Inflammatory macrophage treated with lipopolysaccharide for 1 hour (primary cell): ENCODE measurements around the gene EIF3J.
"Not testable (repeated sequence)": the region's sequence is repeated elsewhere in the genome, so short reads cannot be mapped to it uniquely, and the experiment has no call there.

Source experiments
- DNase-seq, 2 donors: peaks; one replicate each; pipeline ENCODE4 v3.0.0-alpha.2; 2020 to 2022

The EIF3J gene, protein sequence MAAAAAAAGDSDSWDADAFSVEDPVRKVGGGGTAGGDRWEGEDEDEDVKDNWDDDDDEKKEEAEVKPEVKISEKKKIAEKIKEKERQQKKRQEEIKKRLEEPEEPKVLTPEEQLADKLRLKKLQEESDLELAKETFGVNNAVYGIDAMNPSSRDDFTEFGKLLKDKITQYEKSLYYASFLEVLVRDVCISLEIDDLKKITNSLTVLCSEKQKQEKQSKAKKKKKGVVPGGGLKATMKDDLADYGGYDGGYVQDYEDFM

GRCh38 chr15:44536962-44537734 lies at the start of gene EIF3J:
Gene EIF3J (plus strand): TSS chr15:44537147. CDS start chr15:44537195, 48 bp downstream.
- peak; percentile 90 to 93 for DNase-seq

- peak in 1 of 2 donors; percentile 9 for DNase-seq
Measured at GRCh38 chr15:44489464-44489863, 47.5 kb upstream of the EIF3J start.

- no peak for DNase-seq
Measured at GRCh38 chr15:44490622-44491021, 46.3 kb upstream of the EIF3J start.

- peak in 1 of 2 donors; percentile 4 for DNase-seq
Measured at GRCh38 chr15:44492040-44492439, 44.9 kb upstream of the EIF3J start.

GRCh38 chr15:44492672-44493071 lies 44.3 kb upstream of the EIF3J start:
- DNase-seq, result no peak

- DNase-seq, result no peak
Measured at GRCh38 chr15:44495562-44495961, 41.4 kb upstream of the EIF3J start.

GRCh38 chr15:44500555-44500954 lies 36.4 kb upstream of the EIF3J start:
- DNase-seq, result no peak

DNA sequence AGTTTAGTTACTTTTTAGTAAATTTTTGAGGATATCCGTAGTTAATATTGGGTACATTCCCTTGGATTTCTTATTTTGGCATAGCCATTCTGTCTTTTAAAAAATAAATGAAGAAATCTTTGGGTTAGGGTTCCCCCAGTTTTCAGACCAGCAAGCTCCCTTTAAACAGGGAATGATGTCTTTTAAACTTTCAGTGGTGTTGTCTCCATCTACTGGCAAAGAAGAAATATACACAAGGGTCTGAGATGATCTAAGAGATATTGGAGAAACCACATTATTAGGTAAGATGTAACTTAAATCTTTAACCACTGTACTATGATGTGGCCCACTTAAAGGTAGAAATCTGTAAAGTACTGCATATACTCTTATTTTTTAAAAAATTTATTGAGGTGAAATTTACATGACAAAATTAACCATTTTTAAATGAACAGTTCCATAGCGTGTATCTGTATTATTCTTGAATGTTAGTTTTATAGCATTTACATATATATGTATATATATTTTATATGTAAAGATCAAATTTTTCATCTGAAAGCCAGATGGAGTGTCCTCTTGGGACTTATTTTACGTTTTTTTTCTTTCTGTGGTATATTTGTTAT lies 35.1 kb upstream of the EIF3J start:
- DNase-seq, result peak; percentile 47 to 54

- DNase-seq, result no peak
Measured at GRCh38 chr15:44516436-44516835, 20.5 kb upstream of the EIF3J start.

GRCh38 chr15:44519537-44519936 lies 17.4 kb upstream of the EIF3J start:
- DNase-seq, result no peak

GRCh38 chr15:44525018-44525417 lies 11.9 kb upstream of the EIF3J start:
- DNase-seq, result no peak

- no peak for DNase-seq
Measured at GRCh38 chr15:44527241-44527640, 9.7 kb upstream of the EIF3J start.

- no peak for DNase-seq
Measured at GRCh38 chr15:44529864-44530604, 6.9 kb upstream of the EIF3J start.

GRCh38 chr15:44530653-44531052 lies 6.3 kb upstream of the EIF3J start:
- no peak for DNase-seq

- DNase-seq, result not testable (repeated sequence)
Measured at GRCh38 chr15:44532275-44532674, 4.7 kb upstream of the EIF3J start.

- DNase-seq, result no peak
Measured at GRCh38 chr15:44532689-44533088, 4.3 kb upstream of the EIF3J start.

- DNase-seq, result no peak
Measured at GRCh38 chr15:44535092-44535491, 1.9 kb upstream of the EIF3J start.

DNA sequence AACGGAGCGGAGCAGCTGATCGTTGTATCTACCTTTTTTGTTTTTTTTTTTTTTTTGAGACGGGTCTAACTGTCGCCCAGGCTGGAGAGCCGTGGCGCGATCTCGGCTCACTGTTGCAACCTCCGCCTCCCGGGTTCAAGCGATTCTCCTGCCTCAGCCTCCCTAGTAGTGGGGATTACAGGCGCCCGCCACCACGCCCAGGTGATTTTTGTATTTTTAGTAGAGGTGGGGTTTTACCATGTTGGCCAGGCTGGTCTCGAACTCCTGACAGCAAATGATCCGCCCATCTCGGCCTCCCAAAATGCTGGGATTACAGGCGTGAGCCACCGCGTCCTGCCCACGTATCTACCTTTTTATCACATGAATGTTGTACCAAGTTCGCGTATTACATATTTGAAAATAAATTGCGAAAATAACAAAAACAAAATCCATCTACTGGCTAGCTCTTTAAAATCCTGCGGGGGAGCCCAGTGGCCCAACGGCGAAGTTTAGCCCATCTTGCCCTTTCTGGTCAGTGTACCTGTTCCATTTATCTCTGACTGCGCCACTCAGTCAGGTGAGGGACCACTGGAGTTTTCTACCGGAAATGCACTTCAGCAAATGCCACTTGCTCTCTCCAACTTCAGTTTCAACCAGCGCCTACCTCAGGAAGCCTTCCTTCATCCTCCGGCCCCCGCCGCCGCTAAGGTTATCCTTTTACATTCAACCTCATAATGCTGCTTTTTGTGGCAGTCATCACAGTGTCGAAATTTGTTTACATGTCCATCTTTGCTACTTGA lies 1.2 kb upstream of the EIF3J start:
- no peak for DNase-seq

- peak; percentile 84 to 86 for DNase-seq
Measured at GRCh38 chr15:44536302-44536961, 515 bp upstream of the EIF3J start.

- peak in 1 of 2 donors; percentile 34 for DNase-seq
Measured at GRCh38 chr15:44537735-44538240, 841 bp downstream of the EIF3J start.

- DNase-seq, result peak; percentile 30 to 39
Measured at GRCh38 chr15:44541282-44541958, 4.5 kb downstream of the EIF3J start.
